Mesothelial cell of epicardium (in vitro differentiated cells): ENCODE results near the gene ZNF260. TPM values are rescaled to one million over a fixed set of nuclear protein-coding genes. Genes with fewer than 3 reads are reported as not detected.
A peak's percentile ranks its signal among the peaks of the same experiment; 100 is the strongest.

Source experiments
- DNase-seq, 2 experiments: peaks; one replicate each; pipeline ENCODE4 v3.0.0; 2021; ENCODE audit warnings: low spot score in 2 of 2; ENCODE audit not compliant: unreplicated experiment in 2 of 2
- H3K27ac Mint-ChIP-seq: 2 replicates; pipeline ENCODE4 v1.8.0; 2021; ENCODE audit warnings: mixed read lengths
- H3K27me3 Mint-ChIP-seq: 2 replicates; pipeline ENCODE4 v1.8.0; 2021; ENCODE audit warnings: low read depth, mixed read lengths
- H3K36me3 Mint-ChIP-seq: 2 replicates; pipeline ENCODE4 v1.8.0; 2021; ENCODE audit warnings: mixed read lengths
- H3K4me1 Mint-ChIP-seq: 2 replicates; pipeline ENCODE4 v1.8.0; 2021; ENCODE audit warnings: mixed read lengths
- H3K4me3 Mint-ChIP-seq: 2 replicates; pipeline ENCODE4 v1.8.0; 2021; ENCODE audit warnings: mild to moderate bottlenecking, moderate library complexity, mixed read lengths
- H3K9me3 Mint-ChIP-seq: 2 replicates; pipeline ENCODE4 v1.8.0; 2021; ENCODE audit warnings: mixed read lengths
- total RNA-seq: library from RNA; stranded (reverse); gene quantifications from 3 replicates; pipeline ENCODE4 v1.2.1, GENCODE V29; 2021
- TF ChIP-seq, protein P1 (sequence below): fragments of 200-600 bp; sonication (generic); IDR thresholded peaks from one replicate; pipeline ENCODE4 v1.5.0; 2021; ENCODE audit warnings: antibody characterized with exemption; ENCODE audit not compliant: unreplicated experiment

Gene ZNF260
- total RNA-seq, 1 donor from 2014 or later: 29.2 TPM

DNA sequence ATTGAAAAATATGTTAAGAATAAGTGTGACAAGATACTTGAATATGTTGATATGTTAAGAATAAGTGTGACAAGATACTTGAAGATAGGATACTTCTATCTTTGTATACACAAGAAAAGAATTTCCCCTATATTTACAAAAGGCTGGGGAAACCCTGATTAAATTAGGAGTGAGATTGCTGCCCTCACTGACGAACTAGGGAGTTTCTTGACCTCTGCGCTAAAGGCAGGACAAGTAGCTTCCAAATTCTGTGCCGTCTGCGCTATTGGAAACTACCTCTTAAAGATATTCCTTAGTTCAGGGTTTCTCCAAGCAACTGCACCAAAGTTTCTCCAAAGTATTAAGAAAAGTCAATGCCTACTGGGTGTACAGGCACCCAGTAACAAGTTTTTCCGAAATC lies 730 bp downstream of the ZNF260 start:
- Mint-ChIP-seq H3K4me3 (peak overlapping the region; percentile 98), H3K36me3 (peaks cover 37% of the 10 kb centered on the region), H3K27ac (peak overlapping the region; percentile 100), H3K9me3 (peaks cover 25% of the 10 kb centered on the region), H3K4me1 (peaks cover 13% of the 10 kb centered on the region), H3K27me3 (no peaks in the 10 kb centered on the region)
- DNase-seq: no peak
- TF ChIP-seq, protein P1, sequence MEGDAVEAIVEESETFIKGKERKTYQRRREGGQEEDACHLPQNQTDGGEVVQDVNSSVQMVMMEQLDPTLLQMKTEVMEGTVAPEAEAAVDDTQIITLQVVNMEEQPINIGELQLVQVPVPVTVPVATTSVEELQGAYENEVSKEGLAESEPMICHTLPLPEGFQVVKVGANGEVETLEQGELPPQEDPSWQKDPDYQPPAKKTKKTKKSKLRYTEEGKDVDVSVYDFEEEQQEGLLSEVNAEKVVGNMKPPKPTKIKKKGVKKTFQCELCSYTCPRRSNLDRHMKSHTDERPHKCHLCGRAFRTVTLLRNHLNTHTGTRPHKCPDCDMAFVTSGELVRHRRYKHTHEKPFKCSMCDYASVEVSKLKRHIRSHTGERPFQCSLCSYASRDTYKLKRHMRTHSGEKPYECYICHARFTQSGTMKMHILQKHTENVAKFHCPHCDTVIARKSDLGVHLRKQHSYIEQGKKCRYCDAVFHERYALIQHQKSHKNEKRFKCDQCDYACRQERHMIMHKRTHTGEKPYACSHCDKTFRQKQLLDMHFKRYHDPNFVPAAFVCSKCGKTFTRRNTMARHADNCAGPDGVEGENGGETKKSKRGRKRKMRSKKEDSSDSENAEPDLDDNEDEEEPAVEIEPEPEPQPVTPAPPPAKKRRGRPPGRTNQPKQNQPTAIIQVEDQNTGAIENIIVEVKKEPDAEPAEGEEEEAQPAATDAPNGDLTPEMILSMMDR: no peak

DNA sequence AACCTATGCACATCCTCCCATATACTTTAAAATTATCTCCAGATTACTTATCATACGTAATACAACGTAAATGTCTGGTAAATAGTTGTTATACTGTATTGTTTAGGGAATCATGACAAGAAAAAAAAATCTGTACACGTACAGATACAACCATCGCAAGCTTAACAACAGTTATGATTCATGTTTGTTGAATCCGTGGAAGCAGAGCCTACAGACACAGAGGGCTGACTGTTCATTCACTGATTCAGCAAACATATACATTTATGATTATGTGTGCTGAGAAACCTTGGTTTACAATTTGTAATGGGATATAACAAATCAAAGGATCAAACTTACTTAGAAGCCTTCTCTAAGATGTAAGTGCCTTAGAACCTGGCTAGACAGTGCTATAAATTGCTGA lies 1.5 kb downstream of the ZNF260 start:
- DNase-seq: no peak
- Mint-ChIP-seq H3K4me3 (peak overlapping the region; percentile 98), H3K4me1 (peaks cover 13% of the 10 kb centered on the region), H3K9me3 (peaks cover 25% of the 10 kb centered on the region), H3K27ac (peak overlapping the region; percentile 100), H3K27me3 (no peaks in the 10 kb centered on the region), H3K36me3 (peaks cover 39% of the 10 kb centered on the region)
- TF ChIP-seq, protein P1: no peak

DNA sequence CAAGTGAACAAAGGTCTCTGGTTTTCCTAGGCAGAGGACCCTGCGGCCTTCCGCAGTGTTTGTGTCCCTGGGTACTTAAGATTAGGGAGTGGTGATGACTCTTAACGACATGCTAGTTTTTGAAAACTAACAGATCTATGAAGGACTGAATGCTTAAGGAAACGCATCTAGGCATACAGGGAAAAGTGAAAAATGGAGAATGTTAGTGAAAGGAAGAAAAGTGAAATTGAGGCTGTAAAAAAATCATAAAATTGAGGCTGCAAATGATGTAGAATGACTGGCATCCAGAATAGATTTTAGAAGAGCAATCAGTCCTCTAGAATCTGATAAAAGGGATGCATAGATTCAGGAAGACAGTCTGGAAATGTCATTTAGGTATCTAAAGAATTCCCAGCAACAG lies 3.5 kb downstream of the ZNF260 start:
- Mint-ChIP-seq H3K27ac (no peak overlapping the region), H3K4me3 (no peak overlapping the region), H3K27me3 (no peaks in the 10 kb centered on the region), H3K4me1 (peaks cover 13% of the 10 kb centered on the region), H3K9me3 (peaks cover 30% of the 10 kb centered on the region), H3K36me3 (peaks cover 50% of the 10 kb centered on the region)
- no peak for DNase-seq
- TF ChIP-seq, protein P1: no peak

DNA sequence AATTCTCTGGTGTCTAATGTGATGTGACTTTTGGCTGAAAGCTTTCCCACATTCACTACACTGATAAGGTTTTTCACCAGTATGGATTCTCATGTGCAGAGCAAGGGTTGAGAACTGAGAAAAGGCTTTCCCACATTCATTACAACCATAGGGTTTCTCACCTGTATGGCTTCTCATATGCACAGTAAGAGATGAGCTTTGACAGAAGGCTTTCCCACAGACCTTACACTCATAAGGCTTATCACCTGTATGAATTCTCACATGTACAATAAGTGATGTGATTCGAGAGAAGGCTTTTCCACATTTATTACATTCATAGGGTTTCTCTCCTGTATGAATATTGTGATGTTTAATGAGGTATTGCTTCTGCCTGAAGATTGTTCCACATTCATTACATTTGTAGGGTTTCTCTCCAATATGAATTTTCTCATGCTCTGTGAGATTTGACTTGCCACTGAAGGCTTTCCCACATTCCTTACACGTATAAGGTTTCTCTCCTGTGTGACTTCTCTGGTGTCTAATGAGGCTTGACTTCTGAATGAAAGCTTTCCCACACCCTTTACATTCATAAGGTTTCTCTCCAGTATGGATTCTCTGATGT lies 14.0 kb downstream of the ZNF260 start:
- no peak overlapping the region for H3K27ac Mint-ChIP-seq
- peaks cover 74% of the 10 kb centered on the region for H3K36me3 Mint-ChIP-seq
- no peaks in the 10 kb centered on the region for H3K4me1 Mint-ChIP-seq
- TF ChIP-seq, protein P1: no peak
- DNase-seq: no peak
- peaks cover 64% of the 10 kb centered on the region for H3K9me3 Mint-ChIP-seq
- H3K4me3 Mint-ChIP-seq: no peak overlapping the region
- H3K27me3 Mint-ChIP-seq: no peaks in the 10 kb centered on the region

DNA sequence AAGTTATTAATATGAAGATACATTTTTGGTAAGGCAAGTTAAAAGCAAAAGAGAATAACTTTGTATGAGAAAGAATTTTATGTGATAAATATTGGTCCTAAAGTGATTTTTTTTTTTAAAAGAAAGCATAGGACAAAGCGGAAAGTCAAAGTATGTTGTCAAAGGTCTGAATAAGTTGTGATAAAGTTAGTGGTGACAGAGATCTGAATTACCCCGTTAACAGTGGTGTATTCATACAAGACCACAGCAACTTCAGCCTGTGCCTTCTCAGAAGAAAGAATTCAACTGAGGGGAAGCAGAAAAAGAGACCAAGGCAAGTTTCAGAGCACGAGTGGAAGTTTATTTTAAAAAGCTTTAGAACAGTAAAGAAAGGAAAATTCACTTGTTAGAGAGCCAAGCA lies 19.7 kb downstream of the ZNF260 start:
- no peak for DNase-seq
- TF ChIP-seq, protein P1: no peak
- Mint-ChIP-seq H3K36me3 (peaks cover 43% of the 10 kb centered on the region), H3K4me3 (no peak overlapping the region), H3K9me3 (peaks cover 31% of the 10 kb centered on the region), H3K27me3 (no peaks in the 10 kb centered on the region), H3K27ac (no peak overlapping the region), H3K4me1 (no peaks in the 10 kb centered on the region)

DNA sequence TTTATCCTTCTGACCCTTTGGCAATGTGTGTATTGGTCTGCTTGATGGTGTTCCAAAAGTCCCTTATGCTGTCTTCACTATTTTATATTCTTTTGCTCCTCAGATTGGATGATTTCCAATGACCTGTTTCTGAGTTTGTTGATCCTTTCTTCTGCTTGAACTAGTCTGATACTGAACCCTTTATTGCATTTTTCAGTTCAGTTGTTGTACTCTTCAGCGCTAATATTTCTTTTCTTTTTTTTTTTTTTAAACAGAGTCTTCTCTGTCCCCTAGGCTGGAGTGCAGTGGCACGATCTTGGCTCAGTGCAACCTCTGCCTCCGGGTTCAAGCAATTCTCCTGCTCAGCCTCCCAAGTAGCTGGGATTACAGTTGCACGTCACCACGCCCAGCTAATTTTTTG lies 26.1 kb downstream of the ZNF260 start:
- H3K36me3 Mint-ChIP-seq: peaks cover 30% of the 10 kb centered on the region
- no peak overlapping the region for H3K27ac Mint-ChIP-seq
- TF ChIP-seq, protein P1: no peak
- peaks cover 29% of the 10 kb centered on the region for H3K9me3 Mint-ChIP-seq
- H3K27me3 Mint-ChIP-seq: no peaks in the 10 kb centered on the region
- H3K4me1 Mint-ChIP-seq: no peaks in the 10 kb centered on the region
- no peak overlapping the region for H3K4me3 Mint-ChIP-seq
- DNase-seq: no peak
